ENCODE data around the gene INAVA.
"Not testable (repeated sequence)": the region's sequence is repeated elsewhere in the genome, so short reads cannot be mapped to it uniquely, and the experiment has no call there.

The INAVA gene

GRCh38 chr1:200917291-200917817, 22.7 kb downstream of the INAVA start:
- DNase-seq (ENCODE audit: low read depth in 3 of 3, low spot score in 1 of 3): no peak

GRCh38 chr1:200918006-200918405, 23.3 kb downstream of the INAVA start:
- DNase-seq (ENCODE audit: low read depth in 3 of 3, low spot score in 1 of 3): no peak

GRCh38 chr1:200919386-200919785, 24.7 kb downstream of the INAVA start:
- no peak for DNase-seq (ENCODE audit: low read depth in 3 of 3, low spot score in 1 of 3)

GRCh38 chr1:200921571-200922110, 26.9 kb downstream of the INAVA start:
- DNase-seq (ENCODE audit: low read depth in 3 of 3, low spot score in 1 of 3): no peak

- DNase-seq (ENCODE audit: low read depth in 3 of 3, low spot score in 1 of 3): no peak
Observed at GRCh38 chr1:200922406-200922805, 27.7 kb downstream of the INAVA start.

GRCh38 chr1:200923601-200924000, 28.9 kb downstream of the INAVA start:
- no peak for DNase-seq (ENCODE audit: low read depth in 3 of 3, low spot score in 1 of 3)

- no peak for DNase-seq (ENCODE audit: low read depth in 3 of 3, low spot score in 1 of 3)
Observed at GRCh38 chr1:200925831-200926230, 31.1 kb downstream of the INAVA start.

- no peak for DNase-seq (ENCODE audit: low read depth in 3 of 3, low spot score in 1 of 3)
Observed at GRCh38 chr1:200929530-200930278, 35.0 kb downstream of the INAVA start.

- not testable (repeated sequence) for DNase-seq (ENCODE audit: low read depth in 3 of 3, low spot score in 1 of 3)
Observed at GRCh38 chr1:200930285-200930684, 35.6 kb downstream of the INAVA start.

- no peak for DNase-seq (ENCODE audit: low read depth in 3 of 3, low spot score in 1 of 3)
Observed at GRCh38 chr1:200931776-200932175, 37.1 kb downstream of the INAVA start.

- DNase-seq (ENCODE audit: low read depth in 3 of 3, low spot score in 1 of 3): no peak
Observed at GRCh38 chr1:200934676-200935245, 40.1 kb downstream of the INAVA start.

- DNase-seq (ENCODE audit: low read depth in 3 of 3, low spot score in 1 of 3): not testable (repeated sequence)
Observed at GRCh38 chr1:200935286-200935962, 40.7 kb downstream of the INAVA start.

- DNase-seq (ENCODE audit: low read depth in 3 of 3, low spot score in 1 of 3): no peak
Observed at GRCh38 chr1:200938955-200939354, 44.3 kb downstream of the INAVA start.

GRCh38 chr1:200945111-200945510, 50.4 kb downstream of the INAVA start:
- DNase-seq (ENCODE audit: low read depth in 3 of 3, low spot score in 1 of 3): no peak

GRCh38 chr1:200947059-200947566, 52.4 kb downstream of the INAVA start:
- no peak for DNase-seq (ENCODE audit: low read depth in 3 of 3, low spot score in 1 of 3)

- no peak for DNase-seq (ENCODE audit: low read depth in 3 of 3, low spot score in 1 of 3)
Observed at GRCh38 chr1:200949626-200950025, 54.9 kb downstream of the INAVA start.

- DNase-seq (ENCODE audit: low read depth in 3 of 3, low spot score in 1 of 3): no peak
Observed at GRCh38 chr1:200951016-200951415, 56.3 kb downstream of the INAVA start.

- DNase-seq (ENCODE audit: low read depth in 3 of 3, low spot score in 1 of 3): no peak
Observed at GRCh38 chr1:200954434-200954833, 59.7 kb downstream of the INAVA start.

- no peak for DNase-seq (ENCODE audit: low read depth in 3 of 3, low spot score in 1 of 3)
Observed at GRCh38 chr1:200958597-200958996, 63.9 kb downstream of the INAVA start.

- no peak for DNase-seq (ENCODE audit: low read depth in 3 of 3, low spot score in 1 of 3)
Observed at GRCh38 chr1:200959411-200959921, 64.8 kb downstream of the INAVA start.

GRCh38 chr1:200960236-200960947, 65.7 kb downstream of the INAVA start:
- DNase-seq (ENCODE audit: low read depth in 3 of 3, low spot score in 1 of 3): no peak
